Osteoblast (primary cell): Measurements from ENCODE around the gene DNM1L. TPM values are rescaled to one million over a fixed set of nuclear protein-coding genes. Genes with fewer than 3 reads are reported as not detected.
A peak's percentile ranks its signal among the peaks of the same experiment; 100 is the strongest.

Experiments
- DNase-seq: peaks from one replicate; pipeline ENCODE4 v3.0.0; 2011; ENCODE audit warnings: low spot score, mixed read lengths; ENCODE audit not compliant: insufficient read length; ENCODE audit errors: missing footprints
- H2AFZ ChIP-seq: 2 replicates; pipeline ENCODE4 v1.6.0; 2011; ENCODE audit warnings: mild to moderate bottlenecking, low read length
- H3K27ac ChIP-seq: 2 replicates; pipeline ENCODE4 v1.5.1; 2011; ENCODE audit warnings: mild to moderate bottlenecking, low read depth, low read length, moderate library complexity
- H3K27me3 ChIP-seq: 2 replicates; pipeline ENCODE4 v1.6.0; 2012; ENCODE audit warnings: mild to moderate bottlenecking, control low read depth, inconsistent platforms, low read length, moderate library complexity; ENCODE audit not compliant: insufficient read depth
- H3K36me3 ChIP-seq: 2 replicates; pipeline ENCODE4 v1.5.1; 2011; ENCODE audit warnings: mild to moderate bottlenecking, low read length, control low read depth, moderate library complexity; ENCODE audit not compliant: insufficient read depth
- H3K4me1 ChIP-seq: 2 replicates; pipeline ENCODE4 v1.5.1; 2011; ENCODE audit warnings: mild to moderate bottlenecking, low read length, control low read depth, moderate library complexity; ENCODE audit not compliant: insufficient read depth
- H3K4me2 ChIP-seq: 2 replicates; pipeline ENCODE4 v1.6.0; 2011; ENCODE audit warnings: mild to moderate bottlenecking, low read length; ENCODE audit not compliant: insufficient read depth
- H3K4me3 ChIP-seq: fragments of 200-600 bp; sonication (generic); 3 replicates; pipeline ENCODE4 v1.5.1; 2012; ENCODE audit warnings: mild to moderate bottlenecking, low read length, inconsistent platforms; ENCODE audit not compliant: insufficient read depth
- H3K79me2 ChIP-seq: 2 replicates; pipeline ENCODE4 v1.6.0; 2012; ENCODE audit warnings: mild to moderate bottlenecking, low read length, control low read depth, inconsistent platforms; ENCODE audit not compliant: insufficient read depth
- H3K9me3 ChIP-seq: 2 replicates; pipeline ENCODE4 v1.5.1; 2011; ENCODE audit warnings: low read depth, low read length, control low read depth
- H4K20me1 ChIP-seq: 2 replicates; pipeline ENCODE4 v1.6.0; 2012; ENCODE audit warnings: mild to moderate bottlenecking, low read length, control low read depth; ENCODE audit not compliant: insufficient read depth
- total RNA-seq: library from RNA; depleted of rRNA; stranded (reverse); fragments of >200 nt; gene quantifications from 2 replicates; pipeline ENCODE4 v1.2.3, GENCODE V29; 2012
- TF ChIP-seq, protein P1 (sequence below): IDR thresholded peaks from 2 replicates; pipeline ENCODE4 v1.5.1; 2011; ENCODE audit warnings: mild to moderate bottlenecking, low read depth, low read length, moderate library complexity; ENCODE audit errors: extremely low read depth

DNM1L gene
- total RNA-seq, result 74.9 and 80.7 TPM in 2 replicates

DNA sequence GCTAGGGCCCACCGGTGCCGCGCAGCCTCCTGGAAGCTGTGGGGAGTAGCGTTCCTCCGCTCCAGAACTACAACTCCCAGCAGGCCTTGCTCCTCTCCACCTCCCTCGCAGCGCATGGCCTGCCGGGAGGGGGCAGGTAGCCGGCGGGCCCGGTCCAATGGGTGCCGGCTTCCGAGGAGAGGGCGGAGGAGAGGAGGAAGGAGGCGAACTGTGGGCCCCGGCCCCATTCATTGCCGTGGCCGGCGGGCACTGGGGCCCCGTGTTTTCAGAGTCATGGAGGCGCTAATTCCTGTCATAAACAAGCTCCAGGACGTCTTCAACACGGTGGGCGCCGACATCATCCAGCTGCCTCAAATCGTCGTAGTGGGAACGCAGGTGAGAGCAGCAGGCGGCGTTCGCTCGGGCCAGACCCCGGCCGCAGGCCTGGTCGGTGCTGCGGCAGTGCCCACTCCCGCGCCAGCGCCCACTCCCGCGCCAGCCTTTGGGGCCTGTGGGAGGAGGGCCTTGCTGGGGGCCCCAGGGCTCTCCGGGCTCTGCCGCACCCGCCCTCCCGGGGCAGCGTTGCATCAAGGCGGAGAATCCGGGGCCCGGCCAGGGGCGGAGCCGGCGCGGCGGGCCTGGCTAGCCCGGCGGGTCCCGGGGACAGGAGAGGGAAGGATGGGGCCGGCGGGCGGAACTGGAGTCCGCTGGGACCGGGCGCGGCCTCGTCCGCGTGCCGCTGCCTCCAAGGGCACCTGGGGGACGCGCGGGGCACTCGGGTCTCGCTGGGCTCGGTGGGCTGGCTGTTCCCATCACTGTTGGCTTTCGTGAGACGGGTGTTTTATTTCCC lies at the start of gene DNM1L:
Gene DNM1L (plus strand): TSS at position 211 of the 829 bp plus-strand sequence. CDS start 63 bp downstream, at position 274.
- Histone ChIP-seq H3K79me2 (peaks cover 44% of the 10 kb centered on the region), H3K36me3 (peaks cover 5% of the 10 kb centered on the region), H3K27ac (peak within 1 kb of the TSS; percentile 90), H4K20me1 (peaks cover 2% of the 10 kb centered on the region), H2AFZ (peak within 1 kb of the TSS; percentile 94), H3K4me2 (peak within 1 kb of the TSS; percentile 81), H3K27me3 (no peaks in the 10 kb centered on the region), H3K4me3 (peak within 1 kb of the TSS; percentile 97), H3K9me3 (no peaks in the 10 kb centered on the region), H3K4me1 (peaks cover 7% of the 10 kb centered on the region)
- DNase-seq, result peak; percentile 97
- TF ChIP-seq, protein P1, sequence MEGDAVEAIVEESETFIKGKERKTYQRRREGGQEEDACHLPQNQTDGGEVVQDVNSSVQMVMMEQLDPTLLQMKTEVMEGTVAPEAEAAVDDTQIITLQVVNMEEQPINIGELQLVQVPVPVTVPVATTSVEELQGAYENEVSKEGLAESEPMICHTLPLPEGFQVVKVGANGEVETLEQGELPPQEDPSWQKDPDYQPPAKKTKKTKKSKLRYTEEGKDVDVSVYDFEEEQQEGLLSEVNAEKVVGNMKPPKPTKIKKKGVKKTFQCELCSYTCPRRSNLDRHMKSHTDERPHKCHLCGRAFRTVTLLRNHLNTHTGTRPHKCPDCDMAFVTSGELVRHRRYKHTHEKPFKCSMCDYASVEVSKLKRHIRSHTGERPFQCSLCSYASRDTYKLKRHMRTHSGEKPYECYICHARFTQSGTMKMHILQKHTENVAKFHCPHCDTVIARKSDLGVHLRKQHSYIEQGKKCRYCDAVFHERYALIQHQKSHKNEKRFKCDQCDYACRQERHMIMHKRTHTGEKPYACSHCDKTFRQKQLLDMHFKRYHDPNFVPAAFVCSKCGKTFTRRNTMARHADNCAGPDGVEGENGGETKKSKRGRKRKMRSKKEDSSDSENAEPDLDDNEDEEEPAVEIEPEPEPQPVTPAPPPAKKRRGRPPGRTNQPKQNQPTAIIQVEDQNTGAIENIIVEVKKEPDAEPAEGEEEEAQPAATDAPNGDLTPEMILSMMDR, result no peak

GRCh38 chr12:32641287-32641901 lies 37.7 kb upstream of the DNM1L start:
- Histone ChIP-seq H3K79me2 (no peaks in the 10 kb centered on the region), H4K20me1 (no peaks in the 10 kb centered on the region), H3K4me3 (no peak overlapping the region), H3K27ac (no peak overlapping the region), H3K4me2 (no peak overlapping the region), H3K36me3 (no peaks in the 10 kb centered on the region), H3K4me1 (no peaks in the 10 kb centered on the region), H3K9me3 (no peaks in the 10 kb centered on the region), H2AFZ (no peak overlapping the region), H3K27me3 (no peaks in the 10 kb centered on the region)
- DNase-seq, result no peak
- TF ChIP-seq, protein P1, result no peak

- H4K20me1 ChIP-seq, result no peaks in the 10 kb centered on the region
- no peak for DNase-seq
These were observed 34.7 kb upstream of the DNM1L start for GRCh38 chr12:32644431-32644830.

GRCh38 chr12:32647275-32647674 lies 31.8 kb upstream of the DNM1L start:
- no peak overlapping the region for H2AFZ ChIP-seq
- H3K4me3 ChIP-seq, result no peak overlapping the region
- DNase-seq, result no peak
- H3K4me1 ChIP-seq, result no peaks in the 10 kb centered on the region
- H3K27me3 ChIP-seq, result no peaks in the 10 kb centered on the region
- H4K20me1 ChIP-seq, result no peaks in the 10 kb centered on the region
- no peaks in the 10 kb centered on the region for H3K9me3 ChIP-seq
- no peaks in the 10 kb centered on the region for H3K36me3 ChIP-seq
- H3K27ac ChIP-seq, result no peak overlapping the region
- no peaks in the 10 kb centered on the region for H3K79me2 ChIP-seq
- TF ChIP-seq, protein P1, result no peak
- H3K4me2 ChIP-seq, result no peak overlapping the region

More at GRCh38 chr12:32644431-32644830, 34.7 kb upstream of the DNM1L start:
- TF ChIP-seq, protein P1, result no peak
- H3K4me1 ChIP-seq, result no peaks in the 10 kb centered on the region
- no peak overlapping the region for H2AFZ ChIP-seq
- no peak overlapping the region for H3K27ac ChIP-seq
- no peak overlapping the region for H3K4me2 ChIP-seq
- H3K36me3 ChIP-seq, result no peaks in the 10 kb centered on the region
- H3K79me2 ChIP-seq, result no peaks in the 10 kb centered on the region
- no peak overlapping the region for H3K4me3 ChIP-seq
- no peaks in the 10 kb centered on the region for H3K27me3 ChIP-seq
- H3K9me3 ChIP-seq, result no peaks in the 10 kb centered on the region
